Stimulated activated CD4-positive, alpha-beta T cell treated with anti-CD3 and anti-CD28 coated beads, Interleukin-2, amount 100 ng/mL, for 48 hours (primary cell): ENCODE results near the gene RXFP4.
A peak's percentile ranks its signal among the peaks of the same experiment; 100 is the strongest.
"Not testable (repeated sequence)": the region's sequence is repeated elsewhere in the genome, so short reads cannot be mapped to it uniquely, and the experiment has no call there.

Experiments used
- DNase-seq, 2 donors: peaks; one replicate each; pipeline ENCODE4 v3.0.0-alpha.2; 2020

Gene RXFP4

GRCh38 chr1:155940993-155941844 lies at the start of gene RXFP4:
Gene RXFP4, plus strand, starts transcription at chr1:155941638. Its CDS starts 72 bp downstream, at chr1:155941710.
- no peak for DNase-seq

- no peak for DNase-seq
Measured at GRCh38 chr1:155892796-155893195, 48.6 kb upstream of the RXFP4 start.

GRCh38 chr1:155893389-155894142 lies 47.9 kb upstream of the RXFP4 start:
- DNase-seq: no peak

GRCh38 chr1:155895617-155896016 lies 45.8 kb upstream of the RXFP4 start:
- not testable (repeated sequence) for DNase-seq

- not testable (repeated sequence) for DNase-seq
Measured at GRCh38 chr1:155896476-155896875, 45.0 kb upstream of the RXFP4 start.

GRCh38 chr1:155897746-155898145 lies 43.7 kb upstream of the RXFP4 start:
- DNase-seq: no peak

GRCh38 chr1:155898888-155899287 lies 42.5 kb upstream of the RXFP4 start:
- no peak for DNase-seq

- no peak for DNase-seq
Measured at GRCh38 chr1:155899683-155900082, 41.8 kb upstream of the RXFP4 start.

GRCh38 chr1:155900161-155900560 lies 41.3 kb upstream of the RXFP4 start:
- no peak for DNase-seq

- DNase-seq: no peak
Measured at GRCh38 chr1:155904261-155904660, 37.2 kb upstream of the RXFP4 start.

- DNase-seq: no peak
Measured at GRCh38 chr1:155909894-155910293, 31.5 kb upstream of the RXFP4 start.

- DNase-seq: no peak
Measured at GRCh38 chr1:155910621-155911121, 30.8 kb upstream of the RXFP4 start.

- peak; percentile 79 to 85 for DNase-seq
Measured at GRCh38 chr1:155911156-155912055, 30.0 kb upstream of the RXFP4 start, which contains the start of gene RIT1. Gene RIT1, minus strand, starts transcription at chr1:155911349. Its CDS starts 588 bp downstream, at chr1:155910761.

GRCh38 chr1:155912056-155912536 lies 29.3 kb upstream of the RXFP4 start:
- DNase-seq: no peak

- no peak for DNase-seq
Measured at GRCh38 chr1:155913969-155914757, 27.3 kb upstream of the RXFP4 start.

- no peak for DNase-seq
Measured at GRCh38 chr1:155918660-155919059, 22.8 kb upstream of the RXFP4 start.

GRCh38 chr1:155919801-155920200 lies 21.6 kb upstream of the RXFP4 start:
- DNase-seq: no peak

- no peak for DNase-seq
Measured at GRCh38 chr1:155920717-155921116, 20.7 kb upstream of the RXFP4 start.

GRCh38 chr1:155925506-155925905 lies 15.9 kb upstream of the RXFP4 start:
- DNase-seq: no peak

GRCh38 chr1:155929057-155929456 lies 12.4 kb upstream of the RXFP4 start:
- DNase-seq: no peak

- not testable (repeated sequence) for DNase-seq
Measured at GRCh38 chr1:155930725-155931124, 10.7 kb upstream of the RXFP4 start.
